ENCODE measurements around the gene SHISA2. TPM values are rescaled to one million over a fixed set of nuclear protein-coding genes. Genes with fewer than 3 reads are reported as not detected.

The SHISA2 gene
- total and polyA plus RNA-seq, 7 experiments from 2014 or later = 0.25 to 3.6 (median 1.4) TPM

GRCh38 chr13:26036383-26036782, 15.4 kb downstream of the SHISA2 start:
- Mint-ChIP-seq H3K27ac (no peak overlapping the region), H3K27me3 (peaks cover 0 to 10% (median 3%) of the 10 kb centered on the region in 5 donors)
- POLR2A ChIA-PET = no interaction called here

GRCh38 chr13:26034018-26034417, 17.8 kb downstream of the SHISA2 start:
- H3K4me3 Mint-ChIP-seq = no peak overlapping the region
- peaks cover 0 to 10% (median 3%) of the 10 kb centered on the region in 5 donors for H3K27me3 Mint-ChIP-seq
- Histone ChIP-seq H3K4me3 (ENCODE audit: low read length) (no peak overlapping the region), H3K9me3 (ENCODE audit: control insufficient read depth in 2 of 3, low read length in 3 of 3) (no peaks in the 10 kb centered on the region), H3K36me3 (ENCODE audit: control insufficient read depth in 2 of 3, insufficient read depth in 3 of 3, low read length in 3 of 3) (no peaks in the 10 kb centered on the region), H3K4me1 (ENCODE audit: control insufficient read depth in 2 of 2, insufficient read depth in 2 of 2, low read length in 2 of 2) (no peaks in the 10 kb centered on the region), H3K27ac (ENCODE audit: low read depth, low read length) (no peak overlapping the region), H3K27me3 (ENCODE audit: control insufficient read depth in 2 of 2, insufficient read depth in 2 of 2, low read length in 2 of 2) (no peaks in the 10 kb centered on the region)
- peaks cover 0 to 7% (median 0%) of the 10 kb centered on the region in 5 donors for H3K36me3 Mint-ChIP-seq
- ChIA-PET CTCF (no interaction called here), POLR2A (no interaction called here)
- H3K9me3 Mint-ChIP-seq = peaks cover 0 to 14% (median 5%) of the 10 kb centered on the region in 11 donors
- no peaks in the 10 kb centered on the region for H3K4me1 Mint-ChIP-seq
- intact Hi-C loops (cut with micrococcal nuclease) = no loop called here
- H3K27ac Mint-ChIP-seq = no peak overlapping the region
- ATAC-seq = no peak
- no peak for DNase-seq

More at GRCh38 chr13:26036383-26036782, 15.4 kb downstream of the SHISA2 start:
- Mint-ChIP-seq H3K9me3 (peaks cover 0 to 9% (median 2%) of the 10 kb centered on the region in 11 donors), H3K4me1 (no peaks in the 10 kb centered on the region), H3K36me3 (peaks cover 0 to 4% (median 0%) of the 10 kb centered on the region in 5 donors), H3K4me3 (no peak overlapping the region)
- Histone ChIP-seq H3K9me3 (ENCODE audit: control insufficient read depth in 2 of 3, low read length in 3 of 3) (no peaks in the 10 kb centered on the region), H3K27me3 (ENCODE audit: control insufficient read depth in 2 of 2, insufficient read depth in 2 of 2, low read length in 2 of 2) (no peaks in the 10 kb centered on the region), H3K27ac (ENCODE audit: low read depth, low read length) (no peak overlapping the region), H3K36me3 (ENCODE audit: control insufficient read depth in 2 of 3, insufficient read depth in 3 of 3, low read length in 3 of 3) (no peaks in the 10 kb centered on the region), H3K4me3 (ENCODE audit: low read length) (no peak overlapping the region), H3K4me1 (ENCODE audit: control insufficient read depth in 2 of 2, insufficient read depth in 2 of 2, low read length in 2 of 2) (no peaks in the 10 kb centered on the region)
- no peak for DNase-seq
- CTCF ChIA-PET = interaction anchor here (0.5 kb wide), 1 partner anchor 149 kb away, joined by 3 read pairs; no protein-coding TSS in a partner anchor
- intact Hi-C loops (cut with micrococcal nuclease) = no loop called here
- ATAC-seq = no peak

- POLR2A ChIA-PET = no interaction called here
- H3K36me3 ChIP-seq (ENCODE audit: control insufficient read depth in 2 of 3, insufficient read depth in 3 of 3, low read length in 3 of 3) = no peaks in the 10 kb centered on the region
- H3K9me3 ChIP-seq (ENCODE audit: control insufficient read depth in 2 of 3, low read length in 3 of 3) = no peaks in the 10 kb centered on the region
- H3K27me3 ChIP-seq (ENCODE audit: control insufficient read depth in 2 of 2, insufficient read depth in 2 of 2, low read length in 2 of 2) = no peaks in the 10 kb centered on the region
- Mint-ChIP-seq H3K4me3 (no peak overlapping the region), H3K9me3 (peaks cover 0 to 10% (median 5%) of the 10 kb centered on the region in 11 donors), H3K4me1 (no peaks in the 10 kb centered on the region), H3K36me3 (peaks cover 0 to 4% (median 0%) of the 10 kb centered on the region in 5 donors), H3K27ac (no peak overlapping the region), H3K27me3 (peaks cover 0 to 9% (median 0%) of the 10 kb centered on the region in 5 donors)
- CTCF ChIA-PET = no interaction called here
- ATAC-seq (no peak), DNase-seq (no peak)
- H3K27ac ChIP-seq (ENCODE audit: low read depth, low read length) = no peak overlapping the region
- no peak overlapping the region for H3K4me3 ChIP-seq (ENCODE audit: low read length)
- intact Hi-C loops (cut with micrococcal nuclease) = no loop called here
- H3K4me1 ChIP-seq (ENCODE audit: control insufficient read depth in 2 of 2, insufficient read depth in 2 of 2, low read length in 2 of 2) = no peaks in the 10 kb centered on the region
Measured at GRCh38 chr13:26030331-26030730, 21.5 kb downstream of the SHISA2 start.

GRCh38 chr13:26029581-26030136, 22.2 kb downstream of the SHISA2 start:
- H3K4me1 ChIP-seq (ENCODE audit: control insufficient read depth in 2 of 2, insufficient read depth in 2 of 2, low read length in 2 of 2) = no peaks in the 10 kb centered on the region
- DNase-seq = no peak
- H3K9me3 Mint-ChIP-seq = peaks cover 0 to 10% (median 5%) of the 10 kb centered on the region in 11 donors
- no peaks in the 10 kb centered on the region for H3K4me1 Mint-ChIP-seq
- peaks cover 0 to 4% (median 0%) of the 10 kb centered on the region in 5 donors for H3K36me3 Mint-ChIP-seq
- no peak overlapping the region for H3K4me3 ChIP-seq (ENCODE audit: low read length)
- no peaks in the 10 kb centered on the region for H3K36me3 ChIP-seq (ENCODE audit: control insufficient read depth in 2 of 3, insufficient read depth in 3 of 3, low read length in 3 of 3)
- ChIA-PET CTCF (no interaction called here), POLR2A (no interaction called here)
- H3K9me3 ChIP-seq (ENCODE audit: control insufficient read depth in 2 of 3, low read length in 3 of 3) = no peaks in the 10 kb centered on the region
- no peaks in the 10 kb centered on the region for H3K27me3 ChIP-seq (ENCODE audit: control insufficient read depth in 2 of 2, insufficient read depth in 2 of 2, low read length in 2 of 2)
- H3K27ac ChIP-seq (ENCODE audit: low read depth, low read length) = no peak overlapping the region
- no peak for ATAC-seq
- no peak overlapping the region for H3K27ac Mint-ChIP-seq
- no peak overlapping the region for H3K4me3 Mint-ChIP-seq
- peaks cover 0 to 13% (median 0%) of the 10 kb centered on the region in 5 donors for H3K27me3 Mint-ChIP-seq
- intact Hi-C loops (cut with micrococcal nuclease) = no loop called here

GRCh38 chr13:26026211-26026610, 25.6 kb downstream of the SHISA2 start:
- Mint-ChIP-seq H3K4me3 (no peak overlapping the region), H3K27ac (no peak overlapping the region), H3K36me3 (peaks cover 2 to 16% (median 8%) of the 10 kb centered on the region in 5 donors), H3K4me1 (no peaks in the 10 kb centered on the region), H3K27me3 (peaks cover 0 to 16% (median 0%) of the 10 kb centered on the region in 5 donors), H3K9me3 (peaks cover 0 to 18% (median 6%) of the 10 kb centered on the region in 11 donors)
- CTCF ChIA-PET = no interaction called here
- DNase-seq = no peak
- Histone ChIP-seq H3K27me3 (ENCODE audit: control insufficient read depth in 2 of 2, insufficient read depth in 2 of 2, low read length in 2 of 2) (no peaks in the 10 kb centered on the region), H3K36me3 (ENCODE audit: control insufficient read depth in 2 of 3, insufficient read depth in 3 of 3, low read length in 3 of 3) (no peaks in the 10 kb centered on the region), H3K9me3 (ENCODE audit: control insufficient read depth in 2 of 3, low read length in 3 of 3) (no peaks in the 10 kb centered on the region), H3K27ac (ENCODE audit: low read depth, low read length) (no peak overlapping the region), H3K4me1 (ENCODE audit: control insufficient read depth in 2 of 2, insufficient read depth in 2 of 2, low read length in 2 of 2) (no peaks in the 10 kb centered on the region), H3K4me3 (ENCODE audit: low read length) (no peak overlapping the region)
- ATAC-seq = no peak
- intact Hi-C loops (cut with micrococcal nuclease) = no loop called here
- POLR2A ChIA-PET = no interaction called here

- Mint-ChIP-seq H3K9me3 (peaks cover 0 to 20% (median 8%) of the 10 kb centered on the region in 11 donors), H3K27ac (no peak overlapping the region), H3K4me3 (no peak overlapping the region), H3K36me3 (peaks cover 6 to 19% (median 12%) of the 10 kb centered on the region in 5 donors), H3K4me1 (peaks cover 0 to 2% (median 0%) of the 10 kb centered on the region in 7 donors), H3K27me3 (peaks cover 0 to 16% (median 0%) of the 10 kb centered on the region in 5 donors)
- Histone ChIP-seq H3K36me3 (ENCODE audit: control insufficient read depth in 2 of 3, insufficient read depth in 3 of 3, low read length in 3 of 3) (peaks cover 0 to 2% (median 0%) of the 10 kb centered on the region in 3 experiments), H3K27me3 (ENCODE audit: control insufficient read depth in 2 of 2, insufficient read depth in 2 of 2, low read length in 2 of 2) (no peaks in the 10 kb centered on the region), H3K27ac (ENCODE audit: low read depth, low read length) (no peak overlapping the region), H3K4me3 (ENCODE audit: low read length) (no peak overlapping the region), H3K9me3 (ENCODE audit: control insufficient read depth in 2 of 3, low read length in 3 of 3) (peaks cover 0 to 1% (median 0%) of the 10 kb centered on the region in 3 experiments), H3K4me1 (ENCODE audit: control insufficient read depth in 2 of 2, insufficient read depth in 2 of 2, low read length in 2 of 2) (no peaks in the 10 kb centered on the region)
- intact Hi-C loops (cut with micrococcal nuclease) = no loop called here
- ATAC-seq (no peak), DNase-seq (no peak)
- POLR2A ChIA-PET = no interaction called here
- CTCF ChIA-PET = no interaction called here
Measured at GRCh38 chr13:26025771-26026170, 26.0 kb downstream of the SHISA2 start.

- Histone ChIP-seq H3K36me3 (ENCODE audit: control insufficient read depth in 2 of 3, insufficient read depth in 3 of 3, low read length in 3 of 3) (peaks cover 0 to 8% (median 0%) of the 10 kb centered on the region in 3 experiments), H3K27ac (ENCODE audit: low read depth, low read length) (no peak overlapping the region), H3K9me3 (ENCODE audit: control insufficient read depth in 2 of 3, low read length in 3 of 3) (peaks cover 0 to 5% (median 0%) of the 10 kb centered on the region in 3 experiments), H3K4me3 (ENCODE audit: low read length) (no peak overlapping the region), H3K27me3 (ENCODE audit: control insufficient read depth in 2 of 2, insufficient read depth in 2 of 2, low read length in 2 of 2) (no peaks in the 10 kb centered on the region), H3K4me1 (ENCODE audit: control insufficient read depth in 2 of 2, insufficient read depth in 2 of 2, low read length in 2 of 2) (no peaks in the 10 kb centered on the region)
- intact Hi-C loops (cut with micrococcal nuclease) = no loop called here
- POLR2A ChIA-PET = no interaction called here
- ATAC-seq (no peak), DNase-seq (no peak)
- Mint-ChIP-seq H3K4me1 (peaks cover 0 to 5% (median under 1%) of the 10 kb centered on the region in 7 donors), H3K4me3 (no peak overlapping the region), H3K27ac (no peak overlapping the region), H3K9me3 (peaks cover 0 to 20% (median 7%) of the 10 kb centered on the region in 11 donors), H3K36me3 (peaks cover 6 to 22% (median 18%) of the 10 kb centered on the region in 5 donors), H3K27me3 (peaks cover 0 to 16% (median 0%) of the 10 kb centered on the region in 5 donors)
- CTCF ChIA-PET = no interaction called here
Measured at GRCh38 chr13:26025196-26025595, 26.6 kb downstream of the SHISA2 start.

Measured in naive thymus-derived CD4-positive, alpha-beta T cell (primary cell).